GM21447 (cell line): ENCODE results near the gene BTBD9.

Source experiments
- ATAC-seq: cut with Tn5 transposase; IDR thresholded peaks from one replicate; pipeline ENCODE4 v1.9.1; 2021; ENCODE audit not compliant: unreplicated experiment

Gene BTBD9

GRCh38 chr6:38169221-38169976 is 470.3 kb downstream of the BTBD9 start:
- no peak for ATAC-seq

- ATAC-seq, result no peak
Measured at GRCh38 chr6:38168699-38169098, 471.0 kb downstream of the BTBD9 start.

- no peak for ATAC-seq
Measured at GRCh38 chr6:38168126-38168525, 471.6 kb downstream of the BTBD9 start.

GRCh38 chr6:38167598-38167997 is 472.1 kb downstream of the BTBD9 start:
- no peak for ATAC-seq

GRCh38 chr6:38166411-38167240 is 473.1 kb downstream of the BTBD9 start:
- no peak for ATAC-seq

GRCh38 chr6:38164671-38165108 is 475.0 kb downstream of the BTBD9 start:
- no peak for ATAC-seq

- ATAC-seq, result no peak
Measured at GRCh38 chr6:38164131-38164481, 475.6 kb downstream of the BTBD9 start.

GRCh38 chr6:38163186-38164130 is 476.3 kb downstream of the BTBD9 start:
- no peak for ATAC-seq

- no peak for ATAC-seq
Measured at GRCh38 chr6:38162493-38163185, 477.1 kb downstream of the BTBD9 start.

- ATAC-seq, result no peak
Measured at GRCh38 chr6:38161754-38162492, 477.8 kb downstream of the BTBD9 start.

GRCh38 chr6:38161331-38161730 is 478.4 kb downstream of the BTBD9 start:
- no peak for ATAC-seq

GRCh38 chr6:38160831-38161230 is 478.9 kb downstream of the BTBD9 start:
- no peak for ATAC-seq

GRCh38 chr6:38159596-38159995 is 480.1 kb downstream of the BTBD9 start:
- ATAC-seq, result no peak

- ATAC-seq, result no peak
Measured at GRCh38 chr6:38158762-38159350, 480.9 kb downstream of the BTBD9 start.

- ATAC-seq, result no peak
Measured at GRCh38 chr6:38157905-38158304, 481.8 kb downstream of the BTBD9 start.

GRCh38 chr6:38156818-38157565 is 482.7 kb downstream of the BTBD9 start:
- no peak for ATAC-seq

- no peak for ATAC-seq
Measured at GRCh38 chr6:38155621-38156204, 484.0 kb downstream of the BTBD9 start.

- no peak for ATAC-seq
Measured at GRCh38 chr6:38155144-38155543, 484.6 kb downstream of the BTBD9 start.
